ENCODE data around the gene MIS12.

The MIS12 gene

GRCh38 chr17:5536866-5537650, 50.7 kb downstream of the MIS12 start:
- DNase-seq: no peak

GRCh38 chr17:5539286-5539685, 52.9 kb downstream of the MIS12 start:
- DNase-seq: no peak

DNA sequence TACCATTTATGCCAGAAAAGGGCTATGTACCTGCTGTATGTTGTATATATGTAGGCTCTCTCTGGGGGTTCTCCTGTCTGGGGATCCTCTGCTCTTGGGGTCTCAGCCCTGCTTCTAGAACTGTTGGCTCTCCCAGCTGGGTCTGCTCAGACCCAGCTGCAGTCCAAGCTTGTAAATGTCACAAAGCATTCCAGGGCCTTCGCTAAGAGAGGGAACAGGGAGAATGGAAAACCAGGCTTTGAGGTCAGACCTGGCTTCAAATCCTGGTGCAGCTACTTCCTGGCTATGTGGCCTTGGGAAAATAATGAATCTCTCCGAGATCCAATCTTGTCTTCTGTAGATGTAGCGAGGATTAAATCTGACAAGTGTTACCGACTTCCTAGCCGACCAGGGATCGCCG, 54.0 kb downstream of the MIS12 start:
- no peak for DNase-seq

All from NCI-H2029 treated with DMSO at 0.1 percent for 48 hours (cell line).